Measurements from ENCODE around the gene LYPD6B.

Gene LYPD6B

DNA sequence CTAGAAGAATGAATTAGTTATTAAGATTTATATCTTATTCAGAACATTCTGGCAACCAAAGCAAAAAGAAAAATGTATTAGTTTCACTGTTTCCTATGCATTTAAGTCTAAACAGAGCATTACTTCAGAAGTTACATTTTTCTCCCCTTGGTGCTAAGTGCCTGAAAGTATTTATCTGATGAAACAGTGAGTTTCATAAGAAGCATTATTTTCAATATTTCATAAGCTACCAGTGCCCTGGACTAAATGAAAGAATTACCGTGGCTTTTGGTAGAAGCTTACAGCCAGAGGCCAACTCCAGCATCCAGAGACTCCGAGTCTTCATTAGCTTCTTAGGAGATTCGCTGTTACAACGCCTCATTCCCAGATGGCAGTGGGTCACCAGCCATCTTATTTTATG lies 97.6 kb downstream of the LYPD6B start:
- Histone ChIP-seq H3K27ac (no peak overlapping the region), H3K9me3 (ENCODE audit: low read depth, low read length) (no peaks in the 10 kb centered on the region), H3K36me3 (ENCODE audit: insufficient read depth, low read length) (no peaks in the 10 kb centered on the region), H3K4me3 (no peak overlapping the region), H3K9ac (ENCODE audit: insufficient read length) (no peak overlapping the region)
- no peak for TF ChIP-seq FOXP2 (optimal IDR thresholded peaks at IDR 0.05; ENCODE audit: control extremely low read depth, extremely low read length, insufficient read depth)
- no peak for TF ChIP-seq POLR2AphosphoS5 (IDR thresholded peaks at IDR 0.05; ENCODE audit: borderline replicate concordance, low read depth, low read length)
- TF ChIP-seq EZH2 (IDR thresholded peaks at IDR 0.05), result no peak
- DNase-seq (ENCODE audit: low read depth, low spot score), result no peak

DNA sequence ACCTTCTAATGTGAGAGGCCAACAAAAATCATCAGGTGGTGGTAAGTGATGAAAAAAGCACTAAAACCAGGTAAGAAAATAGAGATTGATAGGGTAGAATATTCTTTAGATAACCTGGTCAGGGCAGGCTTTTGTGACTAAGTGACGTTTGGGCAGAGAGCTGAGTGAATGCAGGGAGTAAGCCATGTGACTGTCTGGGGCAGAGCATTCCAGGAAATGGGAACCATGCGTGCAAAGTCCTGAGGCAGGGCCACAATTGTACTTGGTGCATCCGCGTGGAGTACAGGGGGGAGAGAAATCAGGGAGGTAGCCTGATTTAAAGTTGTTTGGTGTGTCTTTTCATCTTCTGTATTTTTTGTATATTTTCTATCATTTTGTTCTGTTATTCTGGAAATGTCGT lies 102.5 kb downstream of the LYPD6B start:
- Histone ChIP-seq H3K36me3 (ENCODE audit: insufficient read depth, low read length) (no peaks in the 10 kb centered on the region), H3K9me3 (ENCODE audit: low read depth, low read length) (no peaks in the 10 kb centered on the region), H3K9ac (ENCODE audit: insufficient read length) (no peak overlapping the region), H3K4me3 (no peak overlapping the region), H3K27ac (no peak overlapping the region)
- DNase-seq (ENCODE audit: low read depth, low spot score), result no peak
- TF ChIP-seq POLR2AphosphoS5 (IDR thresholded peaks at IDR 0.05; ENCODE audit: borderline replicate concordance, low read depth, low read length) (no peak), EZH2 (IDR thresholded peaks at IDR 0.05) (no peak), FOXP2 (optimal IDR thresholded peaks at IDR 0.05; ENCODE audit: control extremely low read depth, extremely low read length, insufficient read depth) (no peak)

DNA sequence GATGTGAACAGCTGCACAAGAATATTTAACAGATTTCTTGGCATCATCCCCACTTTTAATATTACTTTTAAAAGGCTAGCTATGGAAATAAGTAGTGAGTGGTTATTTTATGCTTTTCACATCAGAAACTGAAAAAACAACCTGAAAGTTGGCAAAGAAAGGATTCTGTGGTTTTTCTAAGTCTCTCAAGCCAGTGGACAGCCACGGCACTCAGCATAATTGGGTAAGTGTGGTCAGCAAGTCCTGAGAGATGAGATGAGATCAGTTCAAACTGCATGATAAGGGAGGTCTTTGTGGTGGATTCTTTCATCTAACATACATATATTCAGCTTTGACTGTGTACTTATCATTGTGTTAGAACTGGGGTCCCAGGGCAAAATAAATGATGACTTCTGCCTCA lies 105.2 kb downstream of the LYPD6B start:
- Histone ChIP-seq H3K4me3 (no peak overlapping the region), H3K9ac (ENCODE audit: insufficient read length) (no peak overlapping the region), H3K27ac (no peak overlapping the region), H3K9me3 (ENCODE audit: low read depth, low read length) (no peaks in the 10 kb centered on the region), H3K36me3 (ENCODE audit: insufficient read depth, low read length) (no peaks in the 10 kb centered on the region)
- no peak for TF ChIP-seq FOXP2 (optimal IDR thresholded peaks at IDR 0.05; ENCODE audit: control extremely low read depth, extremely low read length, insufficient read depth)
- no peak for TF ChIP-seq POLR2AphosphoS5 (IDR thresholded peaks at IDR 0.05; ENCODE audit: borderline replicate concordance, low read depth, low read length)
- no peak for TF ChIP-seq EZH2 (IDR thresholded peaks at IDR 0.05)
- no peak for DNase-seq (ENCODE audit: low read depth, low spot score)

DNA sequence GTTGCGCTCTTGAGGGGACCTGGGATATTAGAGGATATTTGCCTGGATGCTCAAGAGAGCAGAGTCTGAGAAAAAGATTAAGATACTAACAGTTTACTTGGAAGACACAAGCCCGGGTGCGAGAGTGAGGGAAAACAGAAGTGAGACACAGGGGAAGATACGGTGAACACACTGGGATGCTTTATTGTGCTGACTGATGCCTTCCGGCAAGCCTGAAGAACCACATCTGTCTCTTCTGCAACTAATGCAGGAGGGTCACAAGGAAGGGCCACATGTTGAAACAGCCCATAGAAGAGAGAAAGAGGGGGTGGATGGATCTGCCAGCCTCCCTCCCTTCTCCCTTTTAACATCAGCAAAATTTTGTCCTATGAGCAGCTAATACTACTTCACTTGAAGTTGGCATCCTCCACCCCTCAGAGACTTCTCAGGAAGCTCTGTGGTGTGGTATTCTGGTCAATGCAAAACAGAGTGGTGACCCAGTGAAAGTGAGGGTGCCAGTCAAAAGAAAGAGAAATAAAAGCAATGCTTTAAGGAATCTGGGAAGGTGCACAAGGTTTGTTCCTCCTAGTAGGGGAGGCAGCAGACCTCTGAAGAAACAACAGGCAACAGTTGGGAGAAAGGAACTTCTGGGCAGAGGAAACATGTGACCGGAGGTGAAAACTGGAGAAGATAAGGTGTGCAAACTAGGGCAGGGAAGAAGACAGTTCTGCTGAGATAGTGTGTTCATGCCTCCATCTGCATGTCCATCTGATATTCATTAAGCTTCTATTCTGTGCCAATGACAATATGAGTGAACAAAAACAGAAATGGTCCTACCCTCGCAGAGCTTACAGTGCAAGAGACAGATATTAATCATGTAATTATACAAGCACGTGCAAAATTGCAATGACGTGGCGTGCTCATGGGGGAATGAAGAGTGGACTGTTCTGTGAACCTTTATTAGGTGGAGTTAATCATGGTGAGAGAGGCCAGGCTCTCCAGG lies 107.1 kb downstream of the LYPD6B start:
- Histone ChIP-seq H3K9me3 (ENCODE audit: low read depth, low read length) (no peaks in the 10 kb centered on the region), H3K27ac (no peak overlapping the region), H3K4me3 (no peak overlapping the region), H3K9ac (ENCODE audit: insufficient read length) (no peak overlapping the region), H3K36me3 (ENCODE audit: insufficient read depth, low read length) (no peaks in the 10 kb centered on the region)
- TF ChIP-seq POLR2AphosphoS5 (IDR thresholded peaks at IDR 0.05; ENCODE audit: borderline replicate concordance, low read depth, low read length), result no peak
- TF ChIP-seq EZH2 (IDR thresholded peaks at IDR 0.05), result no peak
- no peak for TF ChIP-seq FOXP2 (optimal IDR thresholded peaks at IDR 0.05; ENCODE audit: control extremely low read depth, extremely low read length, insufficient read depth)
- no peak for DNase-seq (ENCODE audit: low read depth, low spot score)

DNA sequence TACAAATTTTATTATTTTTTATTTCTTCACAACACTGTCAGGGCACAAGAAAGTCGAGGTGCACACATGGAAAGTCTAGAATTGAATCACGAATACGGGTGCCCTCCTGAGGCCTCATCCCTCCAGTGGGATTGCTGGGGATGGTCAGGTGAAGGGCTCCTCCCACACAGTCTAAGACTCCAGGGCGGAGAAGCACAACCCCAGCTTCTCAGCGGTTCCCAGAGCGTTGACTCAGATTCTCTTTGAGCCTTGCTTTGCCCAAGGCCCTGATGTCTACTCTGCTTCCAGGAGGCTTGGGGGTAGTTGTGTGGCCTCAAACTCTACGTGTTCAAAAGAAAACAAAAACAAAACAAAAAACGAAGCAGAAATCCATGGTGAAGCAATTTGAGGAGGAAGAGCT lies 108.4 kb downstream of the LYPD6B start:
- Histone ChIP-seq H3K36me3 (ENCODE audit: insufficient read depth, low read length) (no peaks in the 10 kb centered on the region), H3K9ac (ENCODE audit: insufficient read length) (no peak overlapping the region), H3K4me3 (no peak overlapping the region), H3K9me3 (ENCODE audit: low read depth, low read length) (no peaks in the 10 kb centered on the region), H3K27ac (no peak overlapping the region)
- DNase-seq (ENCODE audit: low read depth, low spot score), result no peak
- TF ChIP-seq FOXP2 (optimal IDR thresholded peaks at IDR 0.05; ENCODE audit: control extremely low read depth, extremely low read length, insufficient read depth) (no peak), EZH2 (IDR thresholded peaks at IDR 0.05) (no peak), POLR2AphosphoS5 (IDR thresholded peaks at IDR 0.05; ENCODE audit: borderline replicate concordance, low read depth, low read length) (no peak)

DNA sequence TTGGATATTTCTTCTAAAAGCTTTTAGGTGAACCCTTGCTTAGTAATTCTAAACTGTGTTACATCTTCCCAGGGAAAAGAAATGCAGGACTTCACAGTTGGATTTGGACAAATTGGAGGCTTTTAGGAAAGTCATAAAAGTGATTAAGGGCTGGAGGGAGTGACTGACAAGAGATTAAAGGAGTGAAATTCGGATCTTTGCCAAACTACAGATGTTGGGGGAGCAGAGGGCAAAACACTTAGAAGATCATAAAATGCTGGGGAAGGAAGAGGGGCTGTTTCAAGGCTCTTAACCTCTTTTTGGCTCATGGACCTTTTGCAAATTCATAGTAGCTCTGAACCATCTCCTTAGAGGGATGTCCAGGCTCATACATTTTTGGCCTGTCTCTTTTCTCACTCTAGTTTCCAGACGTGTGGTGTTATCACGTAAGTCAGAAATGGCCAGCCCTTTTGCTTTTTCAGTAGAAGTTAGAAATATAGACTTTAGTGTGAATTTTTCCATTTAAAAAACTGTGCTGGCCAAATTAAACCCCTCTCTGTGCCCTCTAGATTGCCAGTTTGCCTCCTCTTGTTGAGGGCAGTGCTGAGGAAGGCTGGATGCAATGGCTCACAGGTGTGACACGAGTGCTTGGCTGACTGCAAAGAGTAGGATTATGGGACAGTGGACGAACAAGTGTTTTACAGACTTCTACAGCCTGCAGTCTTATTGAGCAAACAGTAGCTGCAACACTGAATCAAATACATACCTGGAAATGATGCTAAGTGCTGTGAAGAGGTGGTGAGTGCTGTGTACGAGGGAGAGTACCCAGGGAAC lies 109.9 kb downstream of the LYPD6B start:
- no peak for DNase-seq (ENCODE audit: low read depth, low spot score)
- TF ChIP-seq EZH2 (IDR thresholded peaks at IDR 0.05) (no peak), FOXP2 (optimal IDR thresholded peaks at IDR 0.05; ENCODE audit: control extremely low read depth, extremely low read length, insufficient read depth) (no peak), POLR2AphosphoS5 (IDR thresholded peaks at IDR 0.05; ENCODE audit: borderline replicate concordance, low read depth, low read length) (no peak)
- no peak overlapping the region for H3K4me3 ChIP-seq
- H3K36me3 ChIP-seq (ENCODE audit: insufficient read depth, low read length), result no peaks in the 10 kb centered on the region
- H3K9me3 ChIP-seq (ENCODE audit: low read depth, low read length), result no peaks in the 10 kb centered on the region
- H3K9ac ChIP-seq (ENCODE audit: insufficient read length), result no peak overlapping the region
- no peak overlapping the region for H3K27ac ChIP-seq

DNA sequence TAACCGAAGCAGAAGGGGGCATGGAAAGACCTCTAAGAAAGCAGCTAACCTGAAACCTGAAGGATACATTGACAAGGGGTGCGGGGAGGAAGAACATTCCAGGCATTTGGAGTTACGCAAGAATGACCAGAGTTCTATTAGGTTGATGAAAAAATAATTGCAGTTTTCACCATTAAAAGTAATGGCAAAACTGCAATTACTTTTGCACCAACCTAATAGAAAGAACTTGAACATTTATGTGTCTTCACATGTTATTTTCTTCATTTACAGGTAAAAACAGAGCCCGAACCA lies 110.5 kb downstream of the LYPD6B start:
- no peak for DNase-seq (ENCODE audit: low read depth, low spot score)
- H3K27ac ChIP-seq, result no peak overlapping the region
- H3K9ac ChIP-seq (ENCODE audit: insufficient read length), result no peak overlapping the region
- H3K9me3 ChIP-seq (ENCODE audit: low read depth, low read length), result no peaks in the 10 kb centered on the region
- no peak overlapping the region for H3K4me3 ChIP-seq
- no peaks in the 10 kb centered on the region for H3K36me3 ChIP-seq (ENCODE audit: insufficient read depth, low read length)
- no peak for TF ChIP-seq FOXP2 (optimal IDR thresholded peaks at IDR 0.05; ENCODE audit: control extremely low read depth, extremely low read length, insufficient read depth)

DNA sequence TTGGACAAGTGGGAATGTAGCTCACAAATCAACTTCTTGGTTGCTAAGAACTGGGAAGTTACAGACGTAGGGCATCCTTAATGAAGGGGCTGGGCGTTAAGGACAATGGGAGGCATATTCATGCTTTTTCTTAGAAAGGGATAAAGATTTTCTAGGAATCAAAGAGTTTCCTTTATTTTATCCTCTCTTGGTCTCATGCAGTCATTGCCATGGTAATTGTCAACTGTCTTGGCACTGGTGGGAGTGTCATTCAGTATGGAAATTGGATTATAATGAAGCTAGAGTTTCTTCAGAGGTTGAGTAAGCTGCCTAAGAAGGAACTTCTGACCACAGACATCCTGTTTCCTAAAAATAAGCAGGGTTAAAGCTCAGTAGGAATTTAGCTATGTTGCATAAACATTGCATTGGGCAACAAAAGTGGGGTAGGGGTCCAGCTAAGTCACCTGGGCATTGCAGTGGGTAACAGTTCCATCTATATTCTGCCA lies 114.0 kb downstream of the LYPD6B start:
- TF ChIP-seq POLR2AphosphoS5 (IDR thresholded peaks at IDR 0.05; ENCODE audit: borderline replicate concordance, low read depth, low read length) (no peak), FOXP2 (optimal IDR thresholded peaks at IDR 0.05; ENCODE audit: control extremely low read depth, extremely low read length, insufficient read depth) (no peak), EZH2 (IDR thresholded peaks at IDR 0.05) (no peak)
- no peak overlapping the region for H3K4me3 ChIP-seq
- no peak overlapping the region for H3K27ac ChIP-seq
- no peak for DNase-seq (ENCODE audit: low read depth, low spot score)
- no peaks in the 10 kb centered on the region for H3K36me3 ChIP-seq (ENCODE audit: insufficient read depth, low read length)
- no peak overlapping the region for H3K9ac ChIP-seq (ENCODE audit: insufficient read length)
- no peaks in the 10 kb centered on the region for H3K9me3 ChIP-seq (ENCODE audit: low read depth, low read length)
